Effector CD8-positive, alpha-beta T cell (primary cell): ENCODE results near the gene APBA1.

Experiments
- DNase-seq: peaks from one replicate; lab custom pipeline; 2025; lab: John Stamatoyannopoulos, UW

The APBA1 gene

GRCh38 chr9:69578026-69578425 lies 94.1 kb downstream of the APBA1 start:
- DNase-seq = no peak

GRCh38 chr9:69577123-69577522 lies 95.0 kb downstream of the APBA1 start:
- DNase-seq = no peak

GRCh38 chr9:69574057-69574456 lies 98.1 kb downstream of the APBA1 start:
- DNase-seq = no peak

GRCh38 chr9:69573651-69574050 lies 98.5 kb downstream of the APBA1 start:
- no peak for DNase-seq

- DNase-seq = no peak
Observed at GRCh38 chr9:69572611-69573010, 99.6 kb downstream of the APBA1 start.

GRCh38 chr9:69571032-69571431 lies 101.1 kb downstream of the APBA1 start:
- no peak for DNase-seq

GRCh38 chr9:69569738-69570451 lies 102.3 kb downstream of the APBA1 start:
- no peak for DNase-seq

GRCh38 chr9:69564557-69564956 lies 107.6 kb downstream of the APBA1 start:
- no peak for DNase-seq

GRCh38 chr9:69559126-69559525 lies 113.0 kb downstream of the APBA1 start:
- DNase-seq = no peak

GRCh38 chr9:69556707-69557106 lies 115.5 kb downstream of the APBA1 start:
- DNase-seq = no peak

- no peak for DNase-seq
Observed at GRCh38 chr9:69555802-69556201, 116.4 kb downstream of the APBA1 start.

- DNase-seq = no peak
Observed at GRCh38 chr9:69554945-69555344, 117.2 kb downstream of the APBA1 start.

- DNase-seq = no peak
Observed at GRCh38 chr9:69549310-69550202, 122.6 kb downstream of the APBA1 start.

GRCh38 chr9:69548681-69549080 lies 123.5 kb downstream of the APBA1 start:
- no peak for DNase-seq

- no peak for DNase-seq
Observed at GRCh38 chr9:69546265-69546664, 125.9 kb downstream of the APBA1 start.

GRCh38 chr9:69542942-69543704 lies 129.0 kb downstream of the APBA1 start:
- DNase-seq = no peak

GRCh38 chr9:69542058-69542457 lies 130.1 kb downstream of the APBA1 start:
- DNase-seq = no peak

- DNase-seq = no peak
Observed at GRCh38 chr9:69535911-69536310, 136.3 kb downstream of the APBA1 start.

GRCh38 chr9:69535286-69535832 lies 136.8 kb downstream of the APBA1 start:
- no peak for DNase-seq

- DNase-seq = no peak
Observed at GRCh38 chr9:69532396-69532795, 139.8 kb downstream of the APBA1 start.

GRCh38 chr9:69527454-69527853 lies 144.7 kb downstream of the APBA1 start:
- DNase-seq = no peak

GRCh38 chr9:69526699-69527098 lies 145.5 kb downstream of the APBA1 start:
- DNase-seq = no peak
